Fibroblast of villous mesenchyme (primary cell): Measurements from ENCODE around the gene CCDC91. TPM values are rescaled to one million over a fixed set of nuclear protein-coding genes. Genes with fewer than 3 reads are reported as not detected.

ENCODE experiments used
- DNase-seq: peaks from one replicate; pipeline ENCODE4 v3.0.0-alpha.2; 2010; ENCODE audit warnings: low read depth
- H3K4me3 ChIP-seq: 2 replicates; pipeline ENCODE4 v1.5.1; 2011; ENCODE audit warnings: low read depth, mild to moderate bottlenecking, low read length
- CTCF ChIP-seq: IDR thresholded peaks from 2 replicates; pipeline ENCODE4 v1.5.1; 2012; ENCODE audit warnings: low read depth, mild to moderate bottlenecking, low read length; ENCODE audit not compliant: insufficient read depth
- total RNA-seq: library from RNA; depleted of rRNA; stranded (reverse); fragments of >200 nt; gene quantifications from 2 replicates; pipeline ENCODE4 v1.2.3, GENCODE V29; 2012

Gene CCDC91
- total RNA-seq, 1 donor, result 30.7 TPM

GRCh38 chr12:28227251-28227650 lies 37.0 kb downstream of the CCDC91 start:
- H3K4me3 ChIP-seq, result no peak overlapping the region
- no peak for DNase-seq
- no peak for TF ChIP-seq CTCF

GRCh38 chr12:28231248-28231647 lies 41.0 kb downstream of the CCDC91 start:
- DNase-seq, result no peak
- no peak overlapping the region for H3K4me3 ChIP-seq
- TF ChIP-seq CTCF, result no peak

- H3K4me3 ChIP-seq, result no peak overlapping the region
- no peak for TF ChIP-seq CTCF
- DNase-seq, result no peak
Observed at GRCh38 chr12:28232211-28232928, 42.1 kb downstream of the CCDC91 start.

GRCh38 chr12:28234444-28234843 lies 44.2 kb downstream of the CCDC91 start:
- no peak for DNase-seq
- TF ChIP-seq CTCF, result no peak
- H3K4me3 ChIP-seq, result no peak overlapping the region

- no peak for TF ChIP-seq CTCF
- DNase-seq, result no peak
Observed at GRCh38 chr12:28235015-28235414, 44.8 kb downstream of the CCDC91 start.

GRCh38 chr12:28235985-28236384 lies 45.7 kb downstream of the CCDC91 start:
- no peak for TF ChIP-seq CTCF
- no peak for DNase-seq
- H3K4me3 ChIP-seq, result no peak overlapping the region

More at GRCh38 chr12:28235015-28235414, 44.8 kb downstream of the CCDC91 start:
- no peak overlapping the region for H3K4me3 ChIP-seq

GRCh38 chr12:28237423-28237822 lies 47.2 kb downstream of the CCDC91 start:
- peak; percentile 53 for TF ChIP-seq CTCF
- no peak for DNase-seq
- no peak overlapping the region for H3K4me3 ChIP-seq
